ENCODE results near the gene ARV1.

GRCh38 chr1:230957580-230957989 lies 21.3 kb upstream of the ARV1 start:
- no peak for TF ChIP-seq CREB1 (IDR thresholded peaks at IDR 0.05; ENCODE audit: low read depth)
- TF ChIP-seq REST (IDR thresholded peaks at IDR 0.05; ENCODE audit: low read depth): no peak
- TF ChIP-seq USF1 (IDR thresholded peaks at IDR 0.05): no peak
- no peak for TF ChIP-seq TAF1 (IDR thresholded peaks at IDR 0.05; ENCODE audit: low read depth)
- no peak for TF ChIP-seq MAX (IDR thresholded peaks at IDR 0.05)
- no peak for TF ChIP-seq TEAD4 (IDR thresholded peaks at IDR 0.05)
- no peak for TF ChIP-seq RAD21 (IDR thresholded peaks at IDR 0.05; ENCODE audit: low read depth)
- TF ChIP-seq EP300 (IDR thresholded peaks at IDR 0.05; ENCODE audit: borderline replicate concordance): no peak
- TF ChIP-seq TCF12 (IDR thresholded peaks at IDR 0.05; ENCODE audit: low read depth): no peak
- no peak for TF ChIP-seq FOXM1 (IDR thresholded peaks at IDR 0.05; ENCODE audit: borderline replicate concordance, low read depth)
- TF ChIP-seq CEBPB (IDR thresholded peaks at IDR 0.05): no peak
